NCI-H82 (cell line): Measurements from ENCODE around the gene NKPD1.
"Not testable (repeated sequence)": the region's sequence is repeated elsewhere in the genome, so short reads cannot be mapped to it uniquely, and the experiment has no call there.

Experiments used
- DNase-seq: peaks from one replicate; lab custom pipeline; 2025; lab: John Stamatoyannopoulos, UW

The NKPD1 gene

GRCh38 chr19:45118591-45119355 lies 42.0 kb downstream of the NKPD1 start:
- not testable (repeated sequence) for DNase-seq

GRCh38 chr19:45118106-45118505 lies 42.7 kb downstream of the NKPD1 start:
- no peak for DNase-seq

- no peak for DNase-seq
These were observed 43.1 kb downstream of the NKPD1 start for GRCh38 chr19:45117671-45118070.

- peak; percentile 76 for DNase-seq
These were observed 43.6 kb downstream of the NKPD1 start for GRCh38 chr19:45117167-45117594.

- DNase-seq = peak; percentile 86
These were observed 44.8 kb downstream of the NKPD1 start for GRCh38 chr19:45115809-45116615.

GRCh38 chr19:45114116-45114515 lies 46.7 kb downstream of the NKPD1 start:
- no peak for DNase-seq

GRCh38 chr19:45113628-45114027 lies 47.2 kb downstream of the NKPD1 start:
- DNase-seq = no peak

GRCh38 chr19:45112111-45112827 lies 48.5 kb downstream of the NKPD1 start:
- no peak for DNase-seq
